ENCODE measurements around the gene GPATCH2. TPM values are rescaled to one million over a fixed set of nuclear protein-coding genes. Genes with fewer than 3 reads are reported as not detected.

GPATCH2 gene
- total RNA-seq, 2 experiments from 2014 or later = 9.2 to 9.6 TPM

DNA sequence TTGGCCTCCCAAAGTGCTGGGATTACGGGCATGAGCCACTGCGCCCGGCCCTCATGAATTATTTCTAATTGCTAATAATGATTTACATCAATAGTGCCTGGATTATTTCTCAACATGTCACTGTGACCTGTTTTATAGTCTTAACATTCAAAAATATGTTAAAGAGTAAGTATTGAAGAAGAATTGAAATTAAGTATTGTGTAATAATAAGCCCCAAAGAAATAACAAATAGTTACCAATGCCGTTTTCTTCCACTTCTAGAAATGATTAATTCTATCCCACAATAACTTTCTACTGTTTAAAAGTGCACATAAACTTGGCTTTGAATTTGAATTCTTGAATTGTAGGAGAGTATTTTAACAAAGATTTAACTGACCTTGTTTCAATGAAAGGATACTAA lies 19.8 kb upstream of the GPATCH2 start:
- POLR2A ChIA-PET = no interaction called here
- peaks cover 9% of the 10 kb centered on the region for H3K27me3 Mint-ChIP-seq
- H3K4me3 Mint-ChIP-seq = no peak overlapping the region
- H3K36me3 Mint-ChIP-seq (ENCODE audit: low read depth) = no peaks in the 10 kb centered on the region
- no peaks in the 10 kb centered on the region for H3K4me1 Mint-ChIP-seq (ENCODE audit: low read depth)
- CTCF ChIA-PET = no interaction called here
- TF ChIP-seq CTCF (IDR thresholded peaks at IDR 0.05) = no peak
- DNase-seq (no peak), ATAC-seq (ENCODE audit: poor library complexity) (no peak)
- no peaks in the 10 kb centered on the region for H3K27me3 ChIP-seq (ENCODE audit: control insufficient read depth in 1 of 2, insufficient read depth in 2 of 2, low read length in 2 of 2)
- no peak overlapping the region for H3K27ac ChIP-seq (ENCODE audit: low read depth in 1 of 2, low read length in 2 of 2)
- H3K4me3 ChIP-seq (ENCODE audit: low read length) = no peak overlapping the region
- no peaks in the 10 kb centered on the region for H3K36me3 ChIP-seq (ENCODE audit: insufficient read depth, low read length)
- intact Hi-C loops (cut with DNase I, micrococcal nuclease) = no loop called here
- H3K9me3 Mint-ChIP-seq = no peaks in the 10 kb centered on the region
- no peak overlapping the region for H3K27ac Mint-ChIP-seq
- H3K9me3 ChIP-seq (ENCODE audit: control insufficient read depth in 1 of 2, insufficient read depth in 1 of 2, low read length in 2 of 2) = no peaks in the 10 kb centered on the region
- no peaks in the 10 kb centered on the region for H3K4me1 ChIP-seq (ENCODE audit: insufficient read depth, low read length)

DNA sequence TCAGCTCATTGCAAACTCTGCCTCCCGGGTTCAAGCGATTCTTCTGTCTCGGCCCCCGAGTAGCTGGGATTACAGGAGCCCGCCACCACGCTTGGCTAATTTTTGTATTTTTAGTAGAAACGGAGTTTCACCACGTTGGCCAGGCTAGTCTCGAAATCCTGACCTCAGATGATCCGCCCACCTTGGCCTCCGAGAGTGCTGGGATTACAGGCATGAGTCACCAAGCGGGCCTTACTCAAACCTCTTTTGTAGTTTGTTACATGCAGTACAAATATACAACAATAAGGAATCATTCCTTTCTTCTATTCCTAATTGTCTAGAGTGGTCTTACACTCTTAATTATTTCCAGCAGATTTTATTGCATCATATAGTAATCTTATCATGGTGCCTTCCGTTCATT lies 16.9 kb upstream of the GPATCH2 start:
- intact Hi-C loops (cut with DNase I, micrococcal nuclease) = no loop called here
- Histone ChIP-seq H3K27me3 (ENCODE audit: control insufficient read depth in 1 of 2, insufficient read depth in 2 of 2, low read length in 2 of 2) (no peaks in the 10 kb centered on the region), H3K4me1 (ENCODE audit: insufficient read depth, low read length) (no peaks in the 10 kb centered on the region), H3K4me3 (ENCODE audit: low read length) (no peak overlapping the region), H3K36me3 (ENCODE audit: insufficient read depth, low read length) (no peaks in the 10 kb centered on the region), H3K27ac (ENCODE audit: low read depth in 1 of 2, low read length in 2 of 2) (no peak overlapping the region), H3K9me3 (ENCODE audit: control insufficient read depth in 1 of 2, insufficient read depth in 1 of 2, low read length in 2 of 2) (no peaks in the 10 kb centered on the region)
- ATAC-seq (ENCODE audit: poor library complexity) = no peak
- POLR2A ChIA-PET = no interaction called here
- no peak for TF ChIP-seq CTCF (IDR thresholded peaks at IDR 0.05)
- H3K27ac Mint-ChIP-seq = no peak overlapping the region
- no peaks in the 10 kb centered on the region for H3K4me1 Mint-ChIP-seq (ENCODE audit: low read depth)
- CTCF ChIA-PET = no interaction called here
- no peak overlapping the region for H3K4me3 Mint-ChIP-seq
- H3K27me3 Mint-ChIP-seq = peaks cover 12% of the 10 kb centered on the region
- H3K36me3 Mint-ChIP-seq (ENCODE audit: low read depth) = no peaks in the 10 kb centered on the region
- H3K9me3 Mint-ChIP-seq = no peaks in the 10 kb centered on the region
- DNase-seq = no peak

GRCh38 chr1:217642455-217642854 lies 11.6 kb upstream of the GPATCH2 start:
- peaks cover 35% of the 10 kb centered on the region for H3K27me3 Mint-ChIP-seq
- no peak overlapping the region for H3K4me3 ChIP-seq (ENCODE audit: low read length)
- H3K9me3 Mint-ChIP-seq = no peaks in the 10 kb centered on the region
- H3K36me3 ChIP-seq (ENCODE audit: insufficient read depth, low read length) = no peaks in the 10 kb centered on the region
- H3K36me3 Mint-ChIP-seq (ENCODE audit: low read depth) = no peaks in the 10 kb centered on the region
- H3K4me3 Mint-ChIP-seq = no peak overlapping the region
- H3K27ac Mint-ChIP-seq = no peak overlapping the region
- POLR2A ChIA-PET = no interaction called here
- no peaks in the 10 kb centered on the region for H3K4me1 ChIP-seq (ENCODE audit: insufficient read depth, low read length)
- CTCF ChIA-PET = no interaction called here
- intact Hi-C loops (cut with DNase I, micrococcal nuclease) = no loop called here
- no peak for TF ChIP-seq CTCF (IDR thresholded peaks at IDR 0.05)
- no peaks in the 10 kb centered on the region for H3K9me3 ChIP-seq (ENCODE audit: control insufficient read depth in 1 of 2, insufficient read depth in 1 of 2, low read length in 2 of 2)
- peaks cover 0 to 2% of the 10 kb centered on the region in 2 experiments for H3K27me3 ChIP-seq (ENCODE audit: control insufficient read depth in 1 of 2, insufficient read depth in 2 of 2, low read length in 2 of 2)
- no peaks in the 10 kb centered on the region for H3K4me1 Mint-ChIP-seq (ENCODE audit: low read depth)
- no peak overlapping the region for H3K27ac ChIP-seq (ENCODE audit: low read depth in 1 of 2, low read length in 2 of 2)
- ATAC-seq (ENCODE audit: poor library complexity) (no peak), DNase-seq (no peak)
